Measurements from ENCODE around the gene QSOX1.

The QSOX1 gene

DNA sequence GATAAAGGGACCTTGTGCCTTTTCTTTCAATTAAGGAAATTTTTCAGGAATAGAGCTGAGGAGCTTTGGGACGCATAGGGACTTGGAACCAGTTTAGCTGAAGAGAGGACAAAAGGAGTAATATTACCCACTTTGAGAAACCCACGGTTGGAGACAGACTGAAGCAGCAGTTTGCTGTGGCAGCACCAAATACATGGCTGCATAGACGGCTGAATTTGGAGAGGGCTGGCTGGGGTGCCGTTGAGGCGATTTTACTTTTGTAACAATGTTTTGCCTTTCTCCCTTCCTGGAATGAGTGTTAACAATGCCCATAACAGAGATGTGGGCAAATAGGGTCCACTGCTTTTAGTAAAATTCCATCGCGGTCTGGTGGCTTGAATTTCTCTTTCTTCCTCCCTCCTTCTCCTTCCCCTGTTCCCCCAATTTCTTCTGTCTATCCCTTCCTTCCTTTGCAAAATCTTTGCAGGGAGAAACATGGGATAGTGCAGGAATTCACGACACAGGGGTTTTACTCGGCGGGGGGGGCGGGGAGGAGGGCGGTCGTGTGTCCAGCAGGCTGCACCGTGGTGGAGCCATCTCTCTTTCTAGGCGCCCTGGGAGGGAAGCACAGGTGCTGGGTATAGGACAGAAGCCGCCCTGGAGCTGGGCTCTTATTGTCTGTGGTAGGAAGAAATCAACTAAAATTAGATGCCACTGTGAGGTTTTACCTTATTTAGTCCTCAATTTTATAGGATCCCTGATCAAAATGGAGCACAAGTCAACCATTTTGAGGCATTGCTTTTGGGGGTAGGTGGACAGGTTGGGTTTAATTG is 82.2 kb downstream of the QSOX1 start:
- DNase-seq, result no peak

- no peak for DNase-seq
Observed at GRCh38 chr1:180237869-180238476, 83.3 kb downstream of the QSOX1 start.

- no peak for DNase-seq
Observed at GRCh38 chr1:180238675-180239074, 84.0 kb downstream of the QSOX1 start.

DNA sequence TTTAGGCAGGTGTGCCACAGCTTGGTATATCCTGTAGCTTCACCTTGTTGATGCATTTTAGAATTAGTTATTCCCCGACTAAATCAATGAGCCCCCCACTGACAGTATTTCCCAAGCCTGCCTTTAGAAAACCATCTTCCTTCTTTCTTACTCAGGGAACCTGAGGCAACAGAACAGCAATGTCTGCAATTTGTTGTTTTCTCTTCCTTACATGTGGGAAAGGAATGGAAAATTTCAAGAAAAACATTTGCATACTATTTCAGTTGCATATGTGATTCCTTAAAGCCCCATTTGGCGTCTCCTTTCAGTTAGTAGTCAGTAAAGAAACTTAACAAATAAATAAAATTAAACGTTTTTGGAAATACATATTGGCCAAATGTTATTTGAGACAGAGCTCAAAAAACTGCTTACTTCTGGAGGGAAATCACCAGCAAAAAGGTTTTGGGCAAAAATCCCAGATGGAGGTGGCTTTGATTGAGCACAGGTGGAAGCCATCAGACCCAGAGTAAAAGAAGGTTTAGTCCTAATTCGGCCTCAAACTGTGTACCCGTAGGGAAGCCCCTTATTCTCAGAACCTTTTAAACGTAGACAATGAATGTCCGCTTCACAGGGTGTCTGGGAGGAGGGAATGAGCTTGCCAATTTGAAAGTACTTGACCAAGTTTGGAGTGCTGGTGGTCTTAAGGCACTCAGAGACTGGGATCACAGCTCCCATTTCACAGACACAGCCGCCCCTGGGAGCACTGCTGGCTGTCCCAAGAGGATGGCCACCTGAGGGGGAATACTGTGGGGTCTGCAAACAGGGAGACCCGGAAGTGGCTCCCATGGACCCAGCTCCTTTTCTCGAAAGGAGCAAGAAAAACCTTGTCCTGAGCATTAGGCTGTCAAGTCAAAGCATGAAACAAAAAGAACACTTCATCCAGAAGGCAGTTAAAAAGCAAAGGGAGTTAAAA is 84.8 kb downstream of the QSOX1 start:
- DNase-seq, result no peak

- no peak for DNase-seq
Observed at GRCh38 chr1:180241716-180242544, 87.3 kb downstream of the QSOX1 start.

DNA sequence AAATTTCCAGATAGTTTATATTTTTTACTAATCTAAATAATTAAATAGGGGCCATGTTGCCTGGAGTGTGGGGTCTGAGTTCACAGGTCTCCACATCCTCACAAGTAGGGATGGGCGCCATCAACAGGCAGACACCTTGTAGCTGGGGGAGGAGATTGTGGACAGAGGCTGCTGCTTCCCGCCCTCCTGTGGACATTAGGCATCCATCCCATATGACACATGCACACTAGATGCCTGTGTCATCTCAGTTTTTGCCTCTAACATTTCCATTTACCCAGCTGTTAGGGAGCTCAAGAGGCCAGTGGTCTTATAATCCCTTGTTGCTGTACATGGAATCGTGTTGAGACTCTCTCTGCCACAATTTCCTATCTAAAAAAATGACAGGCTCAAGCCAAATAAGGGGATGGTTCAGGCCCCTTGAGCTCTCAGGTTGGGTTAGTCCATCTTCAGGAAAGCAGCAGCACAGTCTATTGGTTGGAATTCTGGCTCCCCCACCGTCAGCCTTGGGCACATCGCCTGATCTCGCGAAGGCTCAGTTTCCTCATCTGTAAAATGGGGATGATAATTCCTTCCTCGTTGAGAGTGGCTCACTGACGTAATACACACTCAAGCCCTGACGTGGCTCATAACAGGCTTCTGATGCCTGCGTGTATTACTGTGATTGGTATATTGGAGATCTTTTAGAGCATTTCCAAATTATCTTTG is 89.0 kb downstream of the QSOX1 start:
- no peak for DNase-seq

DNA sequence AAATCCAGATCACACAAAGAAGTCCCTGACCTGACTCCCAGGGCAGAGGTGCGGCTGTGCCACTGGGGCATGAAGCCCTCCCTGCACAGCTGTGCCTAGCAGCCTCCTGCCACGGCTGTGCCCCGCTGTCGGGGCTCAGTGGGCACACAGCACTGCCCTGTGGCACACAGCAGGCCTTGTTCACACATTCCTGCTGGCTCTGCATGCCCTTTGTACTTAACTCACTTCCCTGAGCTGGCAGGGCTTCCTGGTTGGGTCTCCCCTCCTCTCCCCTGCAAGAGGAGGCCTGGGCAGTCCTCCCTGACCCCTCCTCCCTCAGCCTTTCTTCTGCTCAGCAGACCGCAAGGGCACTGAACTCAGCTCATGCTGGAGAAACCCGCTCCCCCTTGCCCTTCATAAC is 90.2 kb downstream of the QSOX1 start:
- no peak for DNase-seq

DNA sequence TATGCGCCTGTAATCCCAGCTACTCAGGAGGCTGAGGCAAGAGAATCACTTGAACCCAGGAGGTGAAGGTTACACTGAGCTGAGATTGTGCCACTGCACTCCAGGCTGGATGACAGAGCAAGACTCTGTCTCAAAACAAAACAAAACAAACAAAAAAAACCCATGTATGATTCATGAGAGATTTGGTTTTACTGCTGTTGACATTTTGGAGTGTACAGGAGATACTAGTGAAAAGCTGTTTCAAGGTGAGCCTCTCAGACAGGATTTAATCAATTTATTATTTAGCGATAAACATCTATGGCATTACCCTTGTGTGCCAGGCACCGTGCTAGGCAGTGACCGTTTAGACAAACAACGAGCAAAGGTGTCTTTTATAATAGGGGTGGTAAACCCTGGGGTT is 91.9 kb downstream of the QSOX1 start:
- DNase-seq, result no peak

DNA sequence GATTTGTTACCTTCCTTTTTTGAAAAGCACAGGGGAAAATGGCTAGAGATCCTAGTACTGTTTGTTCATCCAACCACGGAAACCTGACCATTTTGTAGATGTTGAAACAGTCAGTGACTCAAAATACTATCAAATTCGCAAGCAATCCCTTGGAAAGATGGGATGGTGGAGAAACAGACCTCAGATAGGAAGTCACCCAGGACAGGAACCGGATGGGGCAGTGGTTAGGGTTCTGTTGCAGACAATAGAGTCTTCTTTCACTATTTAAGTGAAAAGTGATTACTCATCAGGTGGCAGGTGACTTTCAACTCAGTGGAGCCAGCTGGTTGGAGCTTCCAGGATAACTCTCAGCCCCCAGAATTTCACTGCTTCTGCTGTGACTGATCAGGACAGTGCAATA is 92.4 kb downstream of the QSOX1 start:
- DNase-seq, result no peak

GRCh38 chr1:180247580-180247979 is 92.9 kb downstream of the QSOX1 start:
- DNase-seq, result no peak

DNA sequence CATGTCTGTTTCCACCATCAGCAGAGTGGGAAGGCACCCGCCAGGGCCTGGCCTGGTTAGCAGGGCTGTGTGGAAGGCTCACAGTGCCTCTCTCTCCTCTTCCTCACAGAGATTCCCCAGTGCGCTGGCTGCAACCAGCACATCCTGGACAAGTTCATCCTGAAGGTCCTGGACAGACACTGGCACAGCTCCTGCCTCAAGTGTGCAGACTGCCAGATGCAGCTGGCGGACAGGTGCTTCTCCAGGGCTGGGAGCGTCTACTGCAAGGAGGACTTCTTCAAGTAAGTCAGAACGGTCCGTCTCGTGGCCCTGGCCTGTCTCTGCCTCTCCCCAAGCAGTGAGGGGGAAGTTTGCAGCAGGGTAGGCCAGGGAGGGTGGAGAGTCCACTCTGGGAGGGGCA is 93.5 kb downstream of the QSOX1 start:
- DNase-seq, result no peak

DNA sequence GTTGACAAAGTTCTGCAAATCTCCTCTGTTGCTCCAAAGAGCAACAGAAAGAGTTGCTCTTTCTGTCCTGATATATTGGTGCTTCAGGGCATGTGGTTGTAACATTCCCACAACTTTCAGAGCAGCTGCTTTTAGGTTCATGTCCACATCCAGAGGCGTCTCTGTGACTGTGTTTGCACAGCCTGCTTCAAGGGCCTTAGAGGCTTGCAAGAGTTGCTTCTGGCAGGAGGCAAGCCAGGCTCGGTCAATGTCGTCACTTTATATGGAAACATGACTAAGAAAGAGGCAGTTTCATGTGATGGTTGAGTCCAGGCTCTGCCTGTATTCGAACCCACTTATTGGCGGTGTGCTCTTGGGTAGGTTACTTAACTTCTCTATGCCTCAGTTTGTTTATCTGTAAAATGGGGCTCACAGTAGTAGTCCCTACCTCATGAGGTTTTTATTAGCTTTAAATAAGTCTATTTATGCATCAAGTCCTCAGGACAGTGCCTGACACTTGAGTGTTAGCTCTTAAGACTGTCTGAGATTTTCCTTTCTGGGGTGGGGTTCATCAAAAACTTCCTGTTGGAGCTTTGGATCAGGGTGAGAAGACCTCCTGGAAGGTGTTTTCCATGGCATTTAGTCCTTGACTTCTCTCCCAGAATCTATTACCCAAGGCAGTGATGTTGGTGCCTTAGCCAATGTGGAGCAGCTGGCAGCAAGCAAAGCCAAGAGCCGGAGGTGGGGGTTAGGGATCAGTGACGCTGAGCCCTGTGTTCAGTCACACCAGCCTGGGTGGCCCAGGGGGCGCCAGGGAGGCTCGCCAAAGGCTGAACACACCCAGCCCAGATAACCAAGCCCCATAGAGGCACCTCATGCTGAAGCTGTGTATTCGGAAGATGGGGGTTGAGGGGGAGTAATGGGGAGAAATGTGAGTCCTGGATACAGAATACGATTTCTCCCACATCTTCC is 94.3 kb downstream of the QSOX1 start:
- DNase-seq, result no peak

- no peak for DNase-seq
Observed at GRCh38 chr1:180249725-180250498, 95.2 kb downstream of the QSOX1 start.

- DNase-seq, result no peak
Observed at GRCh38 chr1:180250499-180250770, 95.8 kb downstream of the QSOX1 start.

DNA sequence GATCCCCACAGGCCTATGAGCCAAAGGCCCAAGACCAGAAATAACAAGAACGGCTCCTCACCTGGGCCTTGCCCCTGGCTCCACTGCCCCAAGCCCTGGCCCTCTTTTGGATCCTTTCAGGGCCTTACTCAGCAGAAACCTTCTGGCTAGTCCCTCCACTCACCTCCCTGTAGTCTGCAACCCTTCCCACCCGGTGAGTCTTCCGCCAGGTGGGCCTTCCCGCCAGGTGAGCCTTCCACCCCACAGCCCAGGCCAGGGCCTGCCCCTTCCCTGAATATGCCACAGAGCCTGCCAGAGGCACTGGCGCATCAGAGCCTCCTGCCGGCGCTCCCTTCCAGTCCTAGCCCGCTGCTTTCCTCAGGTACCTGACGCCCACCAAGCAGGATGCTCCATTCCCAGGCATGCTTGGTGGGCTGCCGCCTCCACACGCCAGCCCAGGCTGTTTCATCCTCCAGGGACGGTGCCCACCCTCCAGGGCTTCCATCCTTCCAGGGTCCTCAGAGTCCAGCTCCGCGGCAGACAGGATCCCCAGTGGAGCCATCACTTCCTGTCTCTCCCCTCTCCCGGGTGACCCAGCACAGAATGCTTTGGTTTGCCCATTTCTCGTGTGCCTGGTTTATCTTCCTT is 96.3 kb downstream of the QSOX1 start:
- no peak for DNase-seq

- DNase-seq, result no peak
Observed at GRCh38 chr1:180251526-180252305, 97.0 kb downstream of the QSOX1 start.

GRCh38 chr1:180252638-180253536 is 98.2 kb downstream of the QSOX1 start:
- peak; percentile 69 for DNase-seq

Measured in CD4-positive, alpha-beta T cell treated with Interleukin-12 subunit alpha and Interleukin-12 subunit beta, for 1 hour (primary cell).